ENCODE data around the gene PFKL. TPM values are rescaled to one million over a fixed set of nuclear protein-coding genes. Genes with fewer than 3 reads are reported as not detected.

PFKL gene
- total and polyA plus RNA-seq, 8 donors: 40.0 to 120 (median 55.2) TPM

DNA sequence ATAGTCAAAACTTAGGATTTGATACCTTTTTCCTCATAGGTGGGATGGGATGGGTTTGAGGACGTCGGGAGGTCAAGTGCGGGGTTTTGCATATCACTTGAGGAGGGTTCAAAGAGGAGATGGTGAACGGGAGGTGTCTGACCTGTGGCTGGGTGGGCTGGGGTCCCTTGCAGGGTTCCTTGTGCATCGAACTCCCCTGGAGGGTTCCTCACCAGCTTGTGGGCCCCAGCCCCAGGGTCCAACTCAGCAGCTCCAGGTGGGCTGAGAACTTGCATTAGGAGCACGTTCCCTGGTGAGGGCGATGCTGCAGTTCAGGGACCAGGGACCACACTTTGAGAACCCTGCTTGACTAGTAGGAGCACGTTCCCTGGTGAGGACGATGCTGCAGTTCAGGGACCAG lies 76.8 kb downstream of the PFKL start:
- Histone ChIP-seq H3K9me3 (no peaks in the 10 kb centered on the region), H3K4me1 (no peaks in the 10 kb centered on the region), H3K27me3 (peaks cover 0 to 10% (median 0%) of the 10 kb centered on the region in 4 donors), H3K36me3 (no peaks in the 10 kb centered on the region), H3K4me3 (no peak overlapping the region), H3K27ac (no peak overlapping the region)
- DNase-seq (no peak), ATAC-seq (no peak), FAIRE-seq (no peak)
- TF ChIP-seq, protein P1, sequence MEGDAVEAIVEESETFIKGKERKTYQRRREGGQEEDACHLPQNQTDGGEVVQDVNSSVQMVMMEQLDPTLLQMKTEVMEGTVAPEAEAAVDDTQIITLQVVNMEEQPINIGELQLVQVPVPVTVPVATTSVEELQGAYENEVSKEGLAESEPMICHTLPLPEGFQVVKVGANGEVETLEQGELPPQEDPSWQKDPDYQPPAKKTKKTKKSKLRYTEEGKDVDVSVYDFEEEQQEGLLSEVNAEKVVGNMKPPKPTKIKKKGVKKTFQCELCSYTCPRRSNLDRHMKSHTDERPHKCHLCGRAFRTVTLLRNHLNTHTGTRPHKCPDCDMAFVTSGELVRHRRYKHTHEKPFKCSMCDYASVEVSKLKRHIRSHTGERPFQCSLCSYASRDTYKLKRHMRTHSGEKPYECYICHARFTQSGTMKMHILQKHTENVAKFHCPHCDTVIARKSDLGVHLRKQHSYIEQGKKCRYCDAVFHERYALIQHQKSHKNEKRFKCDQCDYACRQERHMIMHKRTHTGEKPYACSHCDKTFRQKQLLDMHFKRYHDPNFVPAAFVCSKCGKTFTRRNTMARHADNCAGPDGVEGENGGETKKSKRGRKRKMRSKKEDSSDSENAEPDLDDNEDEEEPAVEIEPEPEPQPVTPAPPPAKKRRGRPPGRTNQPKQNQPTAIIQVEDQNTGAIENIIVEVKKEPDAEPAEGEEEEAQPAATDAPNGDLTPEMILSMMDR (IDR thresholded peaks at IDR 0.05): no peak
- WGBS, 2 donors: 57 to 72% methylated on average over 9 of the region's 9 CpGs
- intact Hi-C loops (cut with DNase I): no loop called here

Other genes with a start within 250 kb of the PFKL start
- 1 to 10 TPM in 5 of 6 donors, under 1 TPM in 1; 0.87 to 5.8 (median 2.2) TPM for gene PWP2, start 192.7 kb upstream of the PFKL start, total RNA-seq
- gene PWP2, start 192.7 kb upstream of the PFKL start, polyA plus RNA-seq: 10 to 100 TPM in 1 of 2 donors, 1 to 10 TPM in 1; 5.6 to 10.5 TPM
- 10 to 100 TPM in 1 of 6 donors, 1 to 10 TPM in 5; 4.2 to 10.0 (median 5.9) TPM for gene GATD3, start 166.4 kb upstream of the PFKL start, total RNA-seq
- 1 to 10 TPM; 4.6 to 6.0 TPM for gene GATD3, start 166.4 kb upstream of the PFKL start, polyA plus RNA-seq
- 1 to 10 TPM in 3 of 6 donors, under 1 TPM in 3; 0.46 to 2.7 (median 0.99) TPM for gene ICOSLG, start 59.1 kb upstream of the PFKL start, total RNA-seq
- gene ICOSLG, start 59.1 kb upstream of the PFKL start, polyA plus RNA-seq: under 1 TPM; 0.72 to 0.87 TPM
- gene DNMT3L, start 38.2 kb upstream of the PFKL start, total RNA-seq: not detected
- not detected for gene DNMT3L, start 38.2 kb upstream of the PFKL start, polyA plus RNA-seq
- not detected for gene AIRE, start 14.2 kb upstream of the PFKL start, total RNA-seq
- under 1 TPM in 1 of 2 donors, not detected in 1; 0.02 TPM for gene AIRE, start 14.2 kb upstream of the PFKL start, polyA plus RNA-seq
- gene CFAP410, start 39.3 kb downstream of the PFKL start, total RNA-seq: 10 to 100 TPM; 10.3 to 20.1 (median 15.2) TPM
- gene CFAP410, start 39.3 kb downstream of the PFKL start, polyA plus RNA-seq: 100 to 1,000 TPM in 1 of 2 donors, 10 to 100 TPM in 1; 83.9 to 118 TPM
- 1 to 10 TPM in 3 of 6 donors, under 1 TPM in 3; 0.46 to 8.7 (median 1.3) TPM for gene TRPM2, start 53.6 kb downstream of the PFKL start, total RNA-seq
- 1 to 10 TPM; 4.0 to 5.0 TPM for gene TRPM2, start 53.6 kb downstream of the PFKL start, polyA plus RNA-seq
- gene LRRC3, start 155.5 kb downstream of the PFKL start, total RNA-seq: 1 to 10 TPM in 1 of 6 donors, under 1 TPM in 5; 0.35 to 1.7 (median 0.45) TPM
- under 1 TPM; 0.46 to 0.66 TPM for gene LRRC3, start 155.5 kb downstream of the PFKL start, polyA plus RNA-seq
- not detected for gene KRTAP10-1, start 240.1 kb downstream of the PFKL start, total RNA-seq
- not detected for gene KRTAP10-1, start 240.1 kb downstream of the PFKL start, polyA plus RNA-seq